ENCODE measurements around the gene PEX16. TPM values are rescaled to one million over a fixed set of nuclear protein-coding genes. Genes with fewer than 3 reads are reported as not detected.

Gene PEX16
- polyA plus RNA-seq, 2 donors, result 18.9 to 29.1 TPM

DNA sequence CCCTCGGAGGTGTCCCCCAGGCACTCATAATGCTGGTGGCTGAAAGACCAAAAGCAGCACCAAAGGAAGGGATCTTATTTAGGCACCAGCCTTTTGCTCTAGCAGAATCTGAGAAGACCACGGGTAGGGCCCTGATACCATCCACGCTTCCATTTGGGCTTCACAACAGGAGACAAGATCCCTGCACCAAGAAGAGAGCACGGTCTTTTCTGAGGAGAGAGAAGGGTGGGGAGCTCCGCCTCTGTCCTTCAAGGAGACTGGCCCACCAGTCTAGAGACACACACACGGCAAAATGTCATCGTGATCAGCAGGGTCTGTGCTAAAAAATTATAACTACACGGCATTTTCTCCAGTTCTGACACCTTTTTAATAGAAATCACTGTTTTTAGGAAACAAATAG, 14.5 kb upstream of the PEX16 start:
- H3K36me3 ChIP-seq (ENCODE audit: control insufficient read depth in 2 of 2, insufficient read depth in 2 of 2, low read length in 1 of 2), result peaks cover 9 to 17% of the 10 kb centered on the region in 2 donors
- H3K27me3 ChIP-seq (ENCODE audit: control insufficient read depth in 1 of 2, insufficient read depth in 2 of 2, low read length in 2 of 2), result no peaks in the 10 kb centered on the region
- WGBS, 2 donors, result 56 to 72% methylated on average over 8 of the region's 8 CpGs
- H3K4me1 ChIP-seq (ENCODE audit: control insufficient read depth in 2 of 2, insufficient read depth in 2 of 2, low read length in 1 of 2), result peaks cover 10 to 36% of the 10 kb centered on the region in 2 donors
- H3K9me3 ChIP-seq (ENCODE audit: control insufficient read depth in 2 of 2, insufficient read depth in 1 of 2, low read depth in 1 of 2, low read length in 1 of 2), result no peaks in the 10 kb centered on the region
- no peak overlapping the region for H3K4me3 ChIP-seq (ENCODE audit: low read depth in 1 of 2, low read length in 2 of 2)
- H3K27ac ChIP-seq (ENCODE audit: low read depth in 2 of 2, low read length in 1 of 2), result peak overlapping the region; percentile 66 to 80

DNA sequence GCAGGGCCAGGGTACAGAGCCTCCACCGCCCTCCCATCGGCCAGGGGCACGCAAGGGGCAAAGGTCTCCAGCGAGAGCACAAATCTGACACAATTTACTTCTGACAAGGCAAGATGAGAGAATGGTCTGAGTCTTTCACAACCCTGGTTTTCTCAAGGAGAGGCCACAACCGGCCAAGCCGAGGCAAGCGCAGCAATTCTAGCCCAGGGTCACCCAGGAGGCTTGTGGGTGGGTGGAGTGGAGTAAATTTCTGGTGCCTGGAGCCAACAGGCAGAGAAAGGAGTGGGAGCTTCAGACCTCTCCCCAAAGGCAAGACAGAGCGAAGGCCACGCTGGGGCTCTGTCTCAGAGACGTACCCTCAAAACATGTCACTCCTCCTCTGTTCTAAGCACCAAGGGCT, 14.1 kb upstream of the PEX16 start:
- H3K9me3 ChIP-seq (ENCODE audit: control insufficient read depth in 2 of 2, insufficient read depth in 1 of 2, low read depth in 1 of 2, low read length in 1 of 2), result no peaks in the 10 kb centered on the region
- H3K4me1 ChIP-seq (ENCODE audit: control insufficient read depth in 2 of 2, insufficient read depth in 2 of 2, low read length in 1 of 2), result peaks cover 10 to 36% of the 10 kb centered on the region in 2 donors
- H3K4me3 ChIP-seq (ENCODE audit: low read depth in 1 of 2, low read length in 2 of 2), result no peak overlapping the region
- 57 to 71% methylated on average over 10 of the region's 10 CpGs for whole genome bisulfite sequencing, 2 donors
- H3K27me3 ChIP-seq (ENCODE audit: control insufficient read depth in 1 of 2, insufficient read depth in 2 of 2, low read length in 2 of 2), result no peaks in the 10 kb centered on the region
- peaks cover 9 to 17% of the 10 kb centered on the region in 2 donors for H3K36me3 ChIP-seq (ENCODE audit: control insufficient read depth in 2 of 2, insufficient read depth in 2 of 2, low read length in 1 of 2)
- peak overlapping the region; percentile 66 to 80 for H3K27ac ChIP-seq (ENCODE audit: low read depth in 2 of 2, low read length in 1 of 2)

DNA sequence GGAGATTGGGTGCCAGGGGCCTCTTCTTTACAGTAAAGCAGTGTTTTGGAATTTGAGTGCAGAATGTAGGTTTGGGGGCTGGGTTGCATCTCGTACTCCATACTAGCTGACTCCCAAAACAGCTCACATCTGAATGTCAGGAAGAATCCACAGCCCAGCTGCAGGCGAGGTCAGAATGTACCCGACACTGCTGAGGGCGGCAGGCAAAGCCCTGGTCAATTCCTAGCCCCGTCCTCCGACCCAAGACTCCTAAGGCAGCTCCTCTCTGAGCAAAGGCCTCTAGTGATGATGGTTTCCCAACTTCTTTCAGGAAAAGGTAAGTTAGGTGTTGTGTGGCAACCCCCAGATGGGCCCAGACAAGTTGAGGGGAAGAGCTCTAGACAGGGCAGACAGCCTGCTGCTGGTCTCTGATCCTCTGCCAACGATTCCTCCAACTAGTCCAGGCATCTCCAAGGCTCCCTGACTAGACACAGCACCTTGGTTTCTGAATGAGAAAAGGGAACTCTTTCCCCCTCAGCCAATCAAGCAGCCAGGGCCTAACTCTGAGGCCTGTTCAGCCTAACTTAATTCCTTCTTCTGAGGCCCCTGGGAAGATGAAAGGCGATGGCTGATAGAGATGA, 13.4 kb upstream of the PEX16 start:
- Histone ChIP-seq H3K27ac (ENCODE audit: low read depth in 2 of 2, low read length in 1 of 2) (peak overlapping the region; percentile 74 to 81), H3K4me1 (ENCODE audit: control insufficient read depth in 2 of 2, insufficient read depth in 2 of 2, low read length in 1 of 2) (peaks cover 10 to 36% of the 10 kb centered on the region in 2 donors), H3K4me3 (ENCODE audit: low read depth in 1 of 2, low read length in 2 of 2) (no peak overlapping the region), H3K9me3 (ENCODE audit: control insufficient read depth in 2 of 2, insufficient read depth in 1 of 2, low read depth in 1 of 2, low read length in 1 of 2) (no peaks in the 10 kb centered on the region), H3K27me3 (ENCODE audit: control insufficient read depth in 1 of 2, insufficient read depth in 2 of 2, low read length in 2 of 2) (no peaks in the 10 kb centered on the region), H3K36me3 (ENCODE audit: control insufficient read depth in 2 of 2, insufficient read depth in 2 of 2, low read length in 1 of 2) (peaks cover 9 to 22% of the 10 kb centered on the region in 2 donors)
- WGBS, 2 donors, result 56 to 71% methylated on average over 8 of the region's 8 CpGs

DNA sequence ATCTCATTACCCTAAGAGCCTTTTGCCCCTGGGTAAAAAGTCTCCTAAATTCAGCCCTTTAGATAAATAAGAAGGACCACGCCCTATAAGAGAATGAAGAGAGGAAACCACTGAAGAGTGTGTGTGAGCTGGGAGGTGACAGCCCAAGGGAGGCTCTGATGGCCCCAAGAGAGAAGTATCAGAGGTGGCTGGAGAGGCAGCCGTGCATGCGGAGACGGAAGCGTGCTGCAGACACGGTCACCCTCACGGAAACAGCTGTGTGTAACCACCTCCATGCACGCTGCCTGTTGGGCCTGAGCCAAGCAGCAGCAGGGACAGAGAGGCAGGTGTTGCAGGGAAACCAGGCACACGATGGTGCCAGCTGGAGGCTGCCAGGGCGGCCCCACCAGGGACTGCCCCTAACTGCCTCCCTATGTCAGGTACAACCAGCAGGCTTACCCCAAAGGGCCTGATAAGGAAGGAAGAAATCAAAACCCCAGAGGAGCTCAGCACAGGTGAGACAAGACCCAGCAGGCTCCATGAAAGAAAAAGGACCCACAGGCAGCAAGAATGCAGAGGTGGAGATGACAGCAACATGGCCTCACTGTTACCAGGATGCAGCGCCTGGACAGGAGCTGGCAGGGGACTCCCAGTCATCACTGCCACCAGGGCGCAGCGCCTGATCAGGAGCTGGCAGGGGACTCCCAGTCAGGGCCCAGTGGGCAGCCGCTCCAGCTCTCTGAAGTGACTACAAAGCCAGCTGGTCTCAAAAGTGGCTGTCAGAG, 12.5 kb upstream of the PEX16 start:
- Histone ChIP-seq H3K27me3 (ENCODE audit: control insufficient read depth in 1 of 2, insufficient read depth in 2 of 2, low read length in 2 of 2) (no peaks in the 10 kb centered on the region), H3K36me3 (ENCODE audit: control insufficient read depth in 2 of 2, insufficient read depth in 2 of 2, low read length in 1 of 2) (peaks cover 9 to 21% of the 10 kb centered on the region in 2 donors), H3K9me3 (ENCODE audit: control insufficient read depth in 2 of 2, insufficient read depth in 1 of 2, low read depth in 1 of 2, low read length in 1 of 2) (no peaks in the 10 kb centered on the region), H3K4me3 (ENCODE audit: low read depth in 1 of 2, low read length in 2 of 2) (no peak overlapping the region), H3K4me1 (ENCODE audit: control insufficient read depth in 2 of 2, insufficient read depth in 2 of 2, low read length in 1 of 2) (peaks cover 10 to 35% of the 10 kb centered on the region in 2 donors), H3K27ac (ENCODE audit: low read depth in 2 of 2, low read length in 1 of 2) (peak overlapping the region; percentile 74 to 81)
- 35 to 48% methylated on average over 14 of the region's 14 CpGs for WGBS, 2 donors

DNA sequence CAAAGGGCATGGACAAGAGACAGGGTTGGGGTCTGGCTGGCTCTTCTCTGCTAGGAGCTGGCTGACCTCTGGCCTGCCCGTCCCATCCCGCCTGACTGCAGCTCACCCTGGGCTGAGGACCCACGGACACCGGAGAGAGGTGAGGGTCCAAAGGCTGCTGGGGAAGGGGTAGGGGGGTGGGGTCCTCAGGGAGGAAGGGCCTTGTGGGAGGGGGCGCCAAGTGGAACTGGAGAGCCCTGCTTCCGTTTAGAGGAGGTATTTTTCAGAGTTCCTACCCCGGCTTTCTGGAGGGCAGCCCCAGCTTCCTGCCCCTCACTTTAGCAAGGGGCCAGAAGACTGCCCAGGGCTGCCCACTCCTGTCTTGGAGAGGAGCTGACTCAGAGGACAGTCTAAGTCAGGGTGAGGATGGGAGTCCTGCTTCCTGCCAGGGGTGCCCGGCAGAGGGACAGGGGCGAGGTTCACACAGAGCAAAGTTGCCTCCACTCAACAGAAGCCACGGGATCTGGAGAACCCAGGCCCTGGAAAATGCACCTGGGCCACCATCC, 11.9 kb upstream of the PEX16 start:
- H3K4me1 ChIP-seq (ENCODE audit: control insufficient read depth in 2 of 2, insufficient read depth in 2 of 2, low read length in 1 of 2), result peaks cover 10 to 30% of the 10 kb centered on the region in 2 donors
- H3K36me3 ChIP-seq (ENCODE audit: control insufficient read depth in 2 of 2, insufficient read depth in 2 of 2, low read length in 1 of 2), result peaks cover 5 to 14% of the 10 kb centered on the region in 2 donors
- H3K27ac ChIP-seq (ENCODE audit: low read depth in 2 of 2, low read length in 1 of 2), result peak overlapping the region; percentile 63 to 74

DNA sequence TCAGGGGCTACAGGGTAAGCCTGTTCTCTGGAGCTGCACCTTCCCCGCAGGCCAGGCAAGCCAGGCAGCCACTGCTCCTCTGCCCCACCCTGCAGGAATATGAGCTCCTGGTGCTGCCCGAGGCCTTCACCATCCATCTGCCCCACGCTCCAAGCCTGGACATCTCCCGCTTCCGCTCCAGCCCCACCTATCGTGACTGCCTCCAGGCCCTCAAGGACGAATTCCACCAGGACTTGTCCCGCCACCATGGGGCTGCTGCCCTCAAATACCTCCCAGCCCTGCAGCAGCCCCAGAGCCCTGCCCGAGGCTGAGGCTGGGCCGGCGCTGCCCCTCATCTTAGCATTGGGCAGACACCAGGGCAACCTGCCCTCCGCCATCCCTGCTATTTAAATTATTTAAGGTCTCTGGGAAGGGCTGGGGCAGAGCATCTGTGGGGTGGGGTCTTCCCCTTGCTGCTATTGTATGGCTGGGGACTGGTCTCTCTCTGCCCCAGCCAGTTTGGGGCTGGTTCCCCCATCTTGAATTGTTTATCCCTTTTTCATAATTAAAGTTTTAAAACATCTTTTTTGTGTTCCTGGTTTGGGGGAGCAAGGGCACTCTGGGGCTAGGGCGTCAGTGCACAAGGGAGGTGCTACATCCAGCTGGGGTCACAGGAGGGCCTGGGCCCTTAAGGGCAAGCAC, 11.0 kb upstream of the PEX16 start:
- H3K27ac ChIP-seq (ENCODE audit: low read depth in 2 of 2, low read length in 1 of 2), result peak overlapping the region; percentile 1 to 16
- no peaks in the 10 kb centered on the region for H3K9me3 ChIP-seq (ENCODE audit: control insufficient read depth in 2 of 2, insufficient read depth in 1 of 2, low read depth in 1 of 2, low read length in 1 of 2)
- no peak overlapping the region for H3K4me3 ChIP-seq (ENCODE audit: low read depth in 1 of 2, low read length in 2 of 2)
- peaks cover 3 to 10% of the 10 kb centered on the region in 2 donors for H3K36me3 ChIP-seq (ENCODE audit: control insufficient read depth in 2 of 2, insufficient read depth in 2 of 2, low read length in 1 of 2)
- H3K27me3 ChIP-seq (ENCODE audit: control insufficient read depth in 1 of 2, insufficient read depth in 2 of 2, low read length in 2 of 2), result no peaks in the 10 kb centered on the region
- peaks cover 10 to 26% of the 10 kb centered on the region in 2 donors for H3K4me1 ChIP-seq (ENCODE audit: control insufficient read depth in 2 of 2, insufficient read depth in 2 of 2, low read length in 1 of 2)
- WGBS, 2 donors, result 49 to 67% methylated on average over 13 of the region's 13 CpGs

More for the DNA sequence above, 11.9 kb upstream of the PEX16 start:
- no peaks in the 10 kb centered on the region for H3K27me3 ChIP-seq (ENCODE audit: control insufficient read depth in 1 of 2, insufficient read depth in 2 of 2, low read length in 2 of 2)
- H3K9me3 ChIP-seq (ENCODE audit: control insufficient read depth in 2 of 2, insufficient read depth in 1 of 2, low read depth in 1 of 2, low read length in 1 of 2), result no peaks in the 10 kb centered on the region
- WGBS, 2 donors, result 51 to 60% methylated on average over 10 of the region's 10 CpGs
- no peak overlapping the region for H3K4me3 ChIP-seq (ENCODE audit: low read depth in 1 of 2, low read length in 2 of 2)

DNA sequence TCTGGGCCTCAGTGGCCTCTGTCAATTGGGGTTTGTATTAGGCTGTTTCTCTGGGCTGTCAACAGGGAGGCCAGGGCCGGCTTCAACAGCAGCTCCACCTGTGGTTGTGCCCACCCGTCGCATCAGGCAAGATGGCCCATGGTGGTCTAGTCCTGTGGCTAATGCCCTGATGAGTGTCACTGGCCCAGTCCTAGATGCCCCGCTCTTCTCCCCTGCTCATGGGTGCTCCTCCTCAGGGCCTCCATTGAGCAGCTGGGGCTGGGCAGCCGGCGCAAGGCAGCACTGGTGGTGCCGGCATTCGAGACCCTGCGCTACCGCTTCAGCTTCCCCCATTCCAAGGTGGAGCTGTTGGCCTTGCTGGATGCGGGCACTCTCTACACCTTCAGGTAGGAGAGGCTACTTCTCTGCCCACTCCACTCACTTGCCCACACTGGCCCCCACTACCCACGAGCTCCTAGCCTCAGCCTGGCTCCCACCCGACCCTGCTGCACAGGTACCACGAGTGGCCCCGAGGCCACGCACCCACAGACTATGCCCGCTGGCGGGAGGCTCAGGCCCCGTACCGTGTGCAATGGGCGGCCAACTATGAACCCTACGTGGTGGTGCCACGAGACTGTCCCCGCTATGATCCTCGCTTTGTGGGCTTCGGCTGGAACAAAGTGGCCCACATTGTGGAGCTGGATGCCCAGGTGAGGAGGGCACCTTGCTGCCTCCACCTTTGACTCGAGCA, 10.2 kb upstream of the PEX16 start:
- WGBS, 2 donors, result 86 to 88% methylated on average over 27 of the region's 27 CpGs
- H3K4me1 ChIP-seq (ENCODE audit: control insufficient read depth in 2 of 2, insufficient read depth in 2 of 2, low read length in 1 of 2), result peaks cover 10 to 30% of the 10 kb centered on the region in 2 donors
- H3K27ac ChIP-seq (ENCODE audit: low read depth in 2 of 2, low read length in 1 of 2), result no peak overlapping the region

DNA sequence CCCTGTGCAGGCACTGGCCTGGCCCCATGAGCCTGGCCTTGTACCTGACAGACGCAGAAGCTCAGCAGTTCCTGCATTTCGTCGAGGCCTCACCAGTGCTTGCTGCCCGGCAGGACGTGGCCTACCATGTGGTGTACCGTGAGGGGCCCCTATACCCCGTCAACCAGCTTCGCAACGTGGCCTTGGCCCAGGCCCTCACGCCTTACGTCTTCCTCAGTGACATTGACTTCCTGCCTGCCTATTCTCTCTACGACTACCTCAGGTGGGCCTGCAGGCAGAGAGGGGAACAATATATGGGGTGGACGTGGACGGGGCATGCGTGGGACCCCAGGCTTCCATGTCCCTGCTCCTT, 9.6 kb upstream of the PEX16 start:
- 67 to 72% methylated on average over 15 of the region's 15 CpGs for WGBS, 2 donors
- H3K36me3 ChIP-seq (ENCODE audit: control insufficient read depth in 2 of 2, insufficient read depth in 2 of 2, low read length in 1 of 2), result peaks cover 3 to 10% of the 10 kb centered on the region in 2 donors
- H3K27ac ChIP-seq (ENCODE audit: low read depth in 2 of 2, low read length in 1 of 2), result no peak overlapping the region
- H3K4me3 ChIP-seq (ENCODE audit: low read depth in 1 of 2, low read length in 2 of 2), result no peak overlapping the region
- peaks cover 10 to 30% of the 10 kb centered on the region in 2 donors for H3K4me1 ChIP-seq (ENCODE audit: control insufficient read depth in 2 of 2, insufficient read depth in 2 of 2, low read length in 1 of 2)
- no peaks in the 10 kb centered on the region for H3K9me3 ChIP-seq (ENCODE audit: control insufficient read depth in 2 of 2, insufficient read depth in 1 of 2, low read depth in 1 of 2, low read length in 1 of 2)
- H3K27me3 ChIP-seq (ENCODE audit: control insufficient read depth in 1 of 2, insufficient read depth in 2 of 2, low read length in 2 of 2), result no peaks in the 10 kb centered on the region

More for the DNA sequence above, 10.2 kb upstream of the PEX16 start:
- Histone ChIP-seq H3K9me3 (ENCODE audit: control insufficient read depth in 2 of 2, insufficient read depth in 1 of 2, low read depth in 1 of 2, low read length in 1 of 2) (no peaks in the 10 kb centered on the region), H3K36me3 (ENCODE audit: control insufficient read depth in 2 of 2, insufficient read depth in 2 of 2, low read length in 1 of 2) (peaks cover 3 to 10% of the 10 kb centered on the region in 2 donors), H3K4me3 (ENCODE audit: low read depth in 1 of 2, low read length in 2 of 2) (no peak overlapping the region), H3K27me3 (ENCODE audit: control insufficient read depth in 1 of 2, insufficient read depth in 2 of 2, low read length in 2 of 2) (no peaks in the 10 kb centered on the region)
